ENCODE measurements around the gene SLC43A2. TPM values are rescaled to one million over a fixed set of nuclear protein-coding genes. Genes with fewer than 3 reads are reported as not detected.

SLC43A2 gene
- polyA plus RNA-seq, 3 donors from 2014 or later, result 3.6 to 8.3 (median 4.5) TPM

DNA sequence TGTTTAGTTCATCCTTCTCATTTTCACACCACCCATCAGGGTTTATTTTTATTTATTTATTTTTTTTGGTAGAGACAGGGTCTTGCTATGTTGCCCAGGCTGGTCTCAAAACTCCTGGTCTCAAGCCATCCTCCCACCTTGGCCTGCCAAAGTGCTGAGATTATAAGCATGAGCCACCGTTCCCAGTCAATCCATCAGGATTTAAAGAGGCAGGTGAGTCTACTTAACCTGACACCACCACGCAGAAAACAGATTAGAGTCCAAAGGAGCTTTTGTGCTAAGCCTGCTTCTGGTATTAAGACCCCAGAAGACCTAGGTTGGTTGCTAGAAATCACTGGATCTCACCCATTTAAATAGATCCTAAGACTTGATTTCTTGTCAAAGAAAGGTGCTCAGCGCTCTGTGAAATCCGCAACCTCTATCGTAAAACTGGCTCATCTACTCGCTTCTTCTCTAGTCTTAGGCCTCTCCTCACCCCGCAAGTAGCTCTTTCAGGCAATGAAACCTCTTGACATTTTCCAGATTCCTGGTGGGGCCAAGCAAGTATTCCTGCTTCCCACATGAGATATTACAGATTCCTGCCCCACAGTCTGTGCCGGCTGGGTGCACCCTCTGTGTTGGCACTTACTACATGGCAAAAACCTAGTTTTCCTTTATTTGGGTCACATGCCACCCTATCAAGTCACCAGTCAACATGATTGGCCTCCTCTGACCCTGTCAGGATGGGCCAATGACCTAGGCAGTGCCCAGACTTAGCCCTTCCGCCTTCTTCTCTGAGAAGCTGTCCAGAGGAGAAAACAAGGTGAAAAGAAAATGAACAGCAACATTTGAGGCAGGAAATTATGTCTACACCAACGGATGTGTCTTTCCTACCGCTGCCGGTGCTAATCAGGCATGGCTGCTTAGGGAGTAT is 75.0 kb downstream of the SLC43A2 start:
- DNase-seq, result no peak
- Mint-ChIP-seq H3K4me3 (no peak overlapping the region), H3K36me3 (peaks cover 5 to 22% (median 12%) of the 10 kb centered on the region in 3 donors), H3K27ac (peak overlapping the region in 1 of 6 donors; percentile 31), H3K4me1 (peaks cover 11 to 20% of the 10 kb centered on the region in 2 donors), H3K27me3 (ENCODE audit: low read depth in 3 of 3) (peaks cover 0 to 5% (median 0%) of the 10 kb centered on the region in 3 donors), H3K9me3 (no peaks in the 10 kb centered on the region)

DNA sequence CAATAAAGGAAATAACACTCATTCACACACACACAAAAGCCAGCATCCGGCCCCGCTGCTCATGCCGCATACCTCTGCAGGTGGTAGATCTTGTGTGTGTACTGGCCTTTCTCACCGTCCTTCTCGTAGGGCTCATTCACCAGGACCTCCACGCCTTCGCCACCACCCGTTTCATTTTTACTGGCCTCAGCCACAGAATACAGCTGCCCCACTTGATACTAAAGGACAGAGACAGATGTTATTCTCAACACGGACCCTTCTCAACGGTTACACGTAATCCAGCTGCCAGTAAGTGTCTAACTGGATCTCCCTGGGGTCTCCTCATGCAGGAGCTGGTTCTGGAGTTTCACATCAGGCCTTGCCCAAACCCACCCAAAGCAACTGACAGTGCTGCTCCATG is 75.7 kb downstream of the SLC43A2 start:
- peaks cover 0 to 5% (median 0%) of the 10 kb centered on the region in 3 donors for H3K27me3 Mint-ChIP-seq (ENCODE audit: low read depth in 3 of 3)
- H3K9me3 Mint-ChIP-seq, result no peaks in the 10 kb centered on the region
- no peak for DNase-seq
- peak overlapping the region in 1 of 6 donors; percentile 71 for H3K27ac Mint-ChIP-seq
- no peak overlapping the region for H3K4me3 Mint-ChIP-seq
- H3K4me1 Mint-ChIP-seq, result peaks cover 11 to 20% of the 10 kb centered on the region in 2 donors
- peaks cover 5 to 22% (median 12%) of the 10 kb centered on the region in 3 donors for H3K36me3 Mint-ChIP-seq

GRCh38 chr17:1551741-1552140 is 76.9 kb downstream of the SLC43A2 start:
- Mint-ChIP-seq H3K4me3 (no peak overlapping the region), H3K4me1 (peaks cover 7 to 12% of the 10 kb centered on the region in 2 donors), H3K27me3 (ENCODE audit: low read depth in 3 of 3) (peaks cover 0 to 5% (median 0%) of the 10 kb centered on the region in 3 donors), H3K27ac (no peak overlapping the region), H3K9me3 (no peaks in the 10 kb centered on the region), H3K36me3 (peaks cover 5 to 24% (median 12%) of the 10 kb centered on the region in 3 donors)
- DNase-seq, result no peak

DNA sequence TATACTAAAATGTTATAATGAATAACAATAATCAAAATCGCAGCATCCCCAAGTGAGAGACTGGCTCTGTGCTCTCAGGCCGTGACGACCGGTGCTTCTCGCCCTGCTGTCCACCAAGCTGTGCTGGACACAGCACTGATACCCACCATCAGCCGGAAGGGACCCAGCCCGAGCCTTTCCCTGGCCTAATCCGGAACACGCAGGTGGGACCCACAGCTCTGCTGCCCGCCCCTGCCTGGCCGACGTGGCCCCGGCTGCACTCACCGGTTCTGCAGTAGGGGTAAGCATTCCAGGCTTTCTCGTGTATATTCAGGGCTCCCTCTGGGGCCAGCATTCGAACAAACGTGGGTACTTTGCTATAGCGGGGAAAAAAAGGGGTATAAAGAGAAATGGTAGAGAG is 80.6 kb downstream of the SLC43A2 start:
- Mint-ChIP-seq H3K36me3 (peaks cover 10 to 40% (median 15%) of the 10 kb centered on the region in 3 donors), H3K9me3 (no peaks in the 10 kb centered on the region), H3K4me1 (no peaks in the 10 kb centered on the region), H3K4me3 (no peak overlapping the region), H3K27me3 (ENCODE audit: low read depth in 3 of 3) (peaks cover 0 to 3% (median 0%) of the 10 kb centered on the region in 3 donors), H3K27ac (no peak overlapping the region)
- DNase-seq, result no peak

DNA sequence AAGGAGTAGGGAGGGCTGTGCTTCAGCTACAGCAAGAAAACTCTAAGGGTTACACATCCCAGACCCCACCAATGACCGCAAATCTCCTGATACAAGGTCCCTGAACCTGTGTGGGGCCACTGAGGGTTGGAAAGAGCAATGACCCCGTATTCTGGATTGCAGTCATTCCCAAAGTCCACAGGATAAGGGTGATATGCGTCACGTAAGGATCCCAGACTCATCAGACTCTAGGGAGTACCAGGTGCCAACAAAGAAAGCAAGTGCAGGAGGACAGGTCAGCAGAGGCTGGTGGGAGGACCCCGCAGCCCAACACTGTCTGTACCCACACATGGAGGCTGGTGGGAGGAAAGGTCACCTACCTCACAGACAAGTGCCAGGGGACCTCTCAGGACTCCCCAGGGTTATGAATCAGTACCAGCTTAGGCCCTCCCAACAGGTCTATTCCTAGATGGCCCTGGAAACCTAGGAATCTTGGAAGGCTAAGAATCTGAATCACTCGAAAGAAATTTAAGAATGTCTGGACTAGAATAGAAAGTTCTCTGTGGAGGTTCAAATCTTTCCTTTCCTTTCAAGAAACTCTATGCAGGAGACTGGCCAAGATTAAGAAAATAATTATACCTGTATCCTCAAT is 82.2 kb downstream of the SLC43A2 start:
- no peak overlapping the region for H3K4me3 Mint-ChIP-seq
- H3K4me1 Mint-ChIP-seq, result peaks cover 0 to 1% of the 10 kb centered on the region in 2 donors
- DNase-seq, result no peak
- H3K9me3 Mint-ChIP-seq, result no peaks in the 10 kb centered on the region
- no peak overlapping the region for H3K27ac Mint-ChIP-seq
- peaks cover 0 to 3% (median 0%) of the 10 kb centered on the region in 3 donors for H3K27me3 Mint-ChIP-seq (ENCODE audit: low read depth in 3 of 3)
- peaks cover 10 to 35% (median 13%) of the 10 kb centered on the region in 3 donors for H3K36me3 Mint-ChIP-seq

GRCh38 chr17:1545618-1546017 is 83.0 kb downstream of the SLC43A2 start:
- no peaks in the 10 kb centered on the region for H3K27me3 Mint-ChIP-seq (ENCODE audit: low read depth in 3 of 3)
- no peak overlapping the region for H3K27ac Mint-ChIP-seq
- peaks cover 12 to 33% (median 12%) of the 10 kb centered on the region in 3 donors for H3K36me3 Mint-ChIP-seq
- H3K4me1 Mint-ChIP-seq, result peaks cover 0 to 1% of the 10 kb centered on the region in 2 donors
- no peaks in the 10 kb centered on the region for H3K9me3 Mint-ChIP-seq
- H3K4me3 Mint-ChIP-seq, result no peak overlapping the region
- no peak for DNase-seq

GRCh38 chr17:1542316-1542715 is 86.3 kb downstream of the SLC43A2 start:
- Mint-ChIP-seq H3K27me3 (ENCODE audit: low read depth in 3 of 3) (peaks cover 0 to 4% (median 0%) of the 10 kb centered on the region in 3 donors), H3K4me3 (no peak overlapping the region), H3K4me1 (peaks cover 0 to 1% of the 10 kb centered on the region in 2 donors), H3K36me3 (peaks cover 18 to 43% (median 19%) of the 10 kb centered on the region in 3 donors), H3K9me3 (no peaks in the 10 kb centered on the region), H3K27ac (no peak overlapping the region)
- DNase-seq, result no peak

DNA sequence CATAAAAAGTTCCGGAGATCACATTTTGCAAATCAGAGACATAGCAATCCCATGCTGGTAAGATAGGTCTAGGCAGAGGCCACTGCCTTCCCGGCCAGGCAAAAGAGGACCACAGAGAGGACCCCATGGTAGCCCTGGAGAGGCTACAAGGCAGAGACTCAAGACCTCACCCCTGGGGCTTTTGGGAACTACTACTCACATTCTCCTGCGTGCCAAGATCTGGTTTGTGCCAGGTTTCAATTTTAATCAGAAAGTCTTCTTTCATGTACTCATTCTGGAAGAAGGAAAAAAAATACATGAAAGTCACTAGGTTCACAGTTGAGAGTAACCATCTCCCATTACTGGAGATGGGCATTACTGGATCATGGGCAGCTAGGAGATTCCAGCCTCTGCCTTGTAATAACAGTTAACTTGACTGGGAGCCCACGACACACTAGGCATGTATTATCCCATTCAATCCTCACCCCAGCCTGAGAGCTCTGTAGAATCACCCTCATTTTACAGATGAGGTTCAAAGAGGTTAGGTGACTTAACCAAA is 87.2 kb downstream of the SLC43A2 start:
- peaks cover 0 to 1% of the 10 kb centered on the region in 2 donors for H3K4me1 Mint-ChIP-seq
- H3K9me3 Mint-ChIP-seq, result no peaks in the 10 kb centered on the region
- peaks cover 0 to 4% (median 0%) of the 10 kb centered on the region in 3 donors for H3K27me3 Mint-ChIP-seq (ENCODE audit: low read depth in 3 of 3)
- peaks cover 18 to 38% (median 19%) of the 10 kb centered on the region in 3 donors for H3K36me3 Mint-ChIP-seq
- DNase-seq, result no peak
- no peak overlapping the region for H3K4me3 Mint-ChIP-seq
- H3K27ac Mint-ChIP-seq, result no peak overlapping the region

DNA sequence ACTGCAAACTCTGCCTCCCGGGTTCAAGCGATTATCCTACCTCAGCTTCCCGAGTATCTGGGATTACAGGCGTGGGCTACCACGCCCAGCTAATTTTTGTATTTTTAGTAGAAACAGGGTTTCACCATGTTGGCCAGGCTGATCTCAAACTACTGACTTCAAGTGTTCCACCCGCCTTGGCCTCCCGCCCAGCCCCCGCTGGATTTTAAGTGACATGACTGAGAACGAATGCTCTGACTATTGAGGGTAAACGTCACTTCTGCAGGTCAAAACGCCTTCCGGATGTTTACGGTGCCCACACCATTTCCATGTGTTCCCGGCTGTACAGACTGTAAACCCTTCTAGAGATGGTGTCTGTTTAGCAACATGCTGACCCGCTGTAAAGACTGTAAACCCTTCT is 88.8 kb downstream of the SLC43A2 start:
- H3K36me3 Mint-ChIP-seq, result peaks cover 21 to 34% (median 24%) of the 10 kb centered on the region in 3 donors
- H3K4me1 Mint-ChIP-seq, result peaks cover 0 to 1% of the 10 kb centered on the region in 2 donors
- no peak overlapping the region for H3K4me3 Mint-ChIP-seq
- no peak overlapping the region for H3K27ac Mint-ChIP-seq
- DNase-seq, result no peak
- no peaks in the 10 kb centered on the region for H3K9me3 Mint-ChIP-seq
- peaks cover 0 to 4% (median 0%) of the 10 kb centered on the region in 3 donors for H3K27me3 Mint-ChIP-seq (ENCODE audit: low read depth in 3 of 3)

DNA sequence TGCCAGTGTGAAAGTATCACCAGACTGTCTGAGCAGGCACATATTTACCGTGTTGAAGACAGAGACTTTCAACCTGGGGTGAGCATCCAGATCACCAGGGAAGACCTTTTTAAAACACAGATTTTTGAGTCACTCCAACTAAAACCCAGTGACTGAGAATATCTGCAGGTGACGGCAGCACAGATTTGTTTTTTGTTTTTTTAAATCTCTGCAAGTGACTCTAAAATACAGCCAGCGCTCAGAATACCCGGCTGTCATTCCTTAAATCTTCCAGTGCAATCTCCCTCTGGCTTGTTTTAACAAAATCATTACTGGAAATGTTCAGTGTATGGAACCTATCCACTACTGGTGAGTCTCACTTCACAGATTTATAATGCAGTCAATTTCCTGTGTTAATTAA is 92.9 kb downstream of the SLC43A2 start:
- H3K27ac Mint-ChIP-seq, result no peak overlapping the region
- peaks cover 0 to 4% (median 2%) of the 10 kb centered on the region in 3 donors for H3K27me3 Mint-ChIP-seq (ENCODE audit: low read depth in 3 of 3)
- H3K4me3 Mint-ChIP-seq, result no peak overlapping the region
- no peak for DNase-seq
- no peaks in the 10 kb centered on the region for H3K9me3 Mint-ChIP-seq
- H3K36me3 Mint-ChIP-seq, result peaks cover 26 to 34% (median 26%) of the 10 kb centered on the region in 3 donors
- no peaks in the 10 kb centered on the region for H3K4me1 Mint-ChIP-seq

- Mint-ChIP-seq H3K27me3 (ENCODE audit: low read depth in 3 of 3) (peaks cover 0 to 2% (median 0%) of the 10 kb centered on the region in 3 donors), H3K9me3 (no peaks in the 10 kb centered on the region), H3K4me3 (no peak overlapping the region), H3K4me1 (no peaks in the 10 kb centered on the region), H3K27ac (peak overlapping the region in 2 of 6 donors; percentile 54 to 79), H3K36me3 (peaks cover 24 to 34% (median 25%) of the 10 kb centered on the region in 3 donors)
- DNase-seq, result no peak
These were observed 94.8 kb downstream of the SLC43A2 start for GRCh38 chr17:1533661-1534325.

DNA sequence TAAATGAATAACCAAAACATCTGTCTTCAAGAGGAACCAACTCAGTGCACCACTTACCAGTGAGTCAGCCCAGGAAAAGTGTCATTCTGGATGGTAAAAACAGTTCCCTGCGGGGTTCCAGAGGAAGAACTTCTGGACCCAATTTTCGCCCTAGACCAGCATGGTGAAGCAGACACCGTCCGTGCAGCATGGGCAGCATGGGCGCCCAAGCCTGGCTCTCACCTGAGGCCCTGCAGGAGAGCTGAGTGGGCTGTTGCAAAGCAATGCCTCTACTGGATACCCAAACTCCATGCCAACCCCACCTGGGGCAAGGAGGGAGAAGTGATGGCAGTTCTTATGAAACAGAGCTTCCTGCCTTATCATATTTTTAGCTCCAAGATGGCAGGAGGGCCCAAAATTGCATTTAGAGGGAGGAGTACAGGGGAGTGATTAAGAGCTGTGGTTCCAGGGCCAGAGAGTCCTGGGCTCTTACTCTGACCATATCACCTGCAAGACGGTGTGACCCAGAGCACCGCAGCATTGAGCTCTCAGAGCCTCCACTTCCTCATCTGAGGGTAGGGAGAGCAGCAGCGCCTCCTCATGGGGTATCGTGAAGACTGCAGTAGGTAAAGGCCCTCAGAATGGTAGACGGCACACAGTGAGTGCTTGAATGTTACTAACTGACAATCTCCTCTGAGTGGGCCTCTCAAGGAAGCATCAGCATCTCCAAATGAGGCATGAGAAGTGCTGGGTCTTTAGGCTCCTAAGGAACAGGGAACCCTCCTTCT is 95.6 kb downstream of the SLC43A2 start:
- peak overlapping the region in 1 of 6 donors; percentile 12 for H3K27ac Mint-ChIP-seq
- no peaks in the 10 kb centered on the region for H3K4me1 Mint-ChIP-seq
- H3K9me3 Mint-ChIP-seq, result no peaks in the 10 kb centered on the region
- peaks cover 0 to 2% (median 0%) of the 10 kb centered on the region in 3 donors for H3K27me3 Mint-ChIP-seq (ENCODE audit: low read depth in 3 of 3)
- H3K4me3 Mint-ChIP-seq, result no peak overlapping the region
- no peak for DNase-seq
- peaks cover 22 to 31% (median 23%) of the 10 kb centered on the region in 3 donors for H3K36me3 Mint-ChIP-seq

GRCh38 chr17:1529863-1530262 is 98.8 kb downstream of the SLC43A2 start:
- no peak for DNase-seq
- Mint-ChIP-seq H3K4me1 (peaks cover 2 to 5% of the 10 kb centered on the region in 2 donors), H3K27ac (no peak overlapping the region), H3K9me3 (no peaks in the 10 kb centered on the region), H3K27me3 (ENCODE audit: low read depth in 3 of 3) (peaks cover 0 to 2% (median 0%) of the 10 kb centered on the region in 3 donors), H3K36me3 (peaks cover 18 to 32% (median 27%) of the 10 kb centered on the region in 3 donors), H3K4me3 (no peak overlapping the region)
